ENCODE data around the gene PHF10.
"Not testable (repeated sequence)": the region's sequence is repeated elsewhere in the genome, so short reads cannot be mapped to it uniquely, and the experiment has no call there.

Gene PHF10

DNA sequence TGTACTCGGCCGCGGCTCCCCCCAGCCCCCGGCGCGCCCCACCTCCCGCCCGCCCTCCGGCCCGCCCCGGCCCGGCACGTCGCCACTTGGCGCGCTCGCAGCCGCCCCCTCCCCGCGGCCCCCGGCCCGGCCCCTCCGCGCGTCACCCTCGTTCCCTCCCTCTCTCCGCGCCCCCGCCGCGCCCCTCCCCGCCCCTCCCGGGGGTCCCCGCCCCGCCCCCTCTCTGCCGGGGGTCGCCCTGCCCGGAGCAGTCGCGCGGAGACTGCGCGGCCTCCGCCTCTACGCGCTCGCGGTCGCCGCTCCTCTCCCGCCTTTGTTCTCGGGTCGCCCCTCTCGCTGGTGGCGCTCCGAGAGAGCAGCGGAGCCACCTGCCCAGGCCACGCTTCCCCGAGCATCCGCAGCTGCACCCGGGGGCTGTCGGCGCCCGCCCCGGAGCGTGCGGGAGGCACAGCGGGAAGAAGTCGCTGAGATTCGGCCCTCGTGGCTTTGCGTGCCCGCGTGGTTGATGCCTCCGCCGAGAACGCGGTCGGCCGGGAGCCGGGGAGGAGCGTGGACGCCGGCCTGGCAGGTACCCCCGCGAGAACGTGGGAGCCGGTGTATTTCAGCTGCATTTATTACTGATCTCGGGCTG is at the start of gene PHF10:
Gene PHF10 (minus strand): TSS at position 7 of the 631 bp plus-strand sequence. CDS start 569 bp downstream, outside the sequence.
- DNase-seq = peak; percentile 35 to 48

GRCh38 chr6:169766921-169767736 is 42.8 kb upstream of the PHF10 start:
- DNase-seq = no peak

GRCh38 chr6:169766232-169766631 is 41.9 kb upstream of the PHF10 start:
- DNase-seq = no peak

DNA sequence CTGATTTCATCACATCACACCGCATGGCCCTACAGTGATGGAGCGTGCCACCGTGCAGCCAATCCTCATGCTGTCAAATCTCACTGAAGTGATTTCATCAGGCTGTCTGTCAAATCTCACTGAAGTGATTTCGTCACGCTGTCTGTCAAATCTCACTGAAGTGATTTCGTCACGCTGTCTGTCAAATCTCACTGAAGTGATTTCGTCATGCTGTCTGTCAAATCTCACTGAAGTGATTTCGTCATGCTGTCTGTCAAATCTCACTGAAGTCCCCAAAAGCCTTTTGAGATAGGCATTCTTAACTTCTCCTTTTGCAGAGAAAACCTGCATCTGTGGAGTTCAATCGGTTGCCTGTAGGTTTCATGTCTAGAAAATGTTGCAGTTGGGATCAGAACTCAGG is 41.5 kb upstream of the PHF10 start:
- not testable (repeated sequence) for DNase-seq

- DNase-seq = no peak
These were observed 39.6 kb upstream of the PHF10 start for GRCh38 chr6:169763881-169764280.

GRCh38 chr6:169763308-169763707 is 39.0 kb upstream of the PHF10 start:
- no peak for DNase-seq

DNA sequence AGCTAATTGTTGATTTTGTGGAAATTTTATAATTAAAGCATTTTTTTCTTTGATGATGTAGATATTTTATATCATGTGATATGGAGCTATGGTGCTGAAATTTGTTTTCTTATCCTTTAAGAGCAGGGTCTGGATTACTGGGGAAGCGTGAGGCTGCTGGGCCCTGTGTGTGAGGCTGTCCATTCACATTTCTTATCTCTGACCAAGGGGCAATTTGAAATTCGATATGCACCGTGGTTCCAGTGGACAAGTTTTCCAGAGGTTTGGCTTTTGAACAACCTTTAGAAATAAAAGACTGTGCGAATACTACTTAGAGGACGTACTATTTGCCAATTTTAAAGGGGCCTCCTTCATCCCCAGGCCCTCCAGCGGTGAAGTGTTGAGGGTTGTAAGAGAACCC is 30.9 kb upstream of the PHF10 start:
- DNase-seq = no peak

- DNase-seq = peak; percentile 25 to 40
These were observed 27.8 kb upstream of the PHF10 start for GRCh38 chr6:169752074-169752623.

DNA sequence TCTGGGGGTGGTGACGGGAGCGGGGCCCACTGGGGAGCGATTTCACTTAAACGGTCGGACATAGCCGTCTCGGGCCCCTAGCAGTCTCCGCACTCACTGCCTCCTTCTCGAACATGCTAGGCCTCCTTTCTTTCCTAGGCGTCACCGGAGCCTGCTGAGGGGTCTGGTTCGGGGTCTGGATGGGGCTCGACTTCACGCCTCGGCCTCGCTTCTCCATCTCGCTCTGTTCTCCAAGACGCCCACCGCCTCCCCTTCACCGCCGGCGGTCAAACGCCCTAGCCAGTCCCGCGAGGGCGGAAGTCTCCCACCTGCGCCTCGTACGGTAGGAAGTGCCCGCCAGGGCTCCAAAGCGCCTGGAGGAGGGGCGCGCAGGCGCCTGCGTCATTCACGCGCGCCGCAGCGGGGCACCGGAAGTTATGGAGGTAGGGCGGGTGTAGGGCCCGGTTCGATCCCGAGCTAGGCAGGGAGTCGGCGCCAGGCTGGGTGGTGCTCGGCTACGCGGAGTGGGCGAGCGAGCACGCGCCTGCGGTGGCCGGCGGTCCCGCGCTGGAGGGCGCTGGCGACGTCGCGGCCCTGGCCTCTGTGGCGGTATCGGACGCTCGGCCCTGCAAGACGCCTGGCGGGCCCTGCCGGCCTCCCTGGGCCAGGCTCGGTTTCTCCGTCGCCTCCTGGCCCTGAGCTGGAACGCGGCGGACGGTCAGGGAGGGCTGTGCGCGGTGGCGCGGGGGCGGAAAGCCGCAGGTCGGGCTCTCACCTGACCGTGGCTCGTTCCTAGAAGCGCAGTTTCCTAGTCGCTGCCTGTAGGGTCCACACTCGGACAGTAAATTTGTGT is 27.2 kb upstream of the PHF10 start, which contains the start of the genes DYNLT2 and ERMARD:
Gene DYNLT2 (minus strand): TSS at position 331 of the 832 bp plus-strand sequence. CDS start 114 bp downstream, at position 217.
Gene ERMARD (plus strand): TSS at position 381 of the 832 bp plus-strand sequence. CDS start 36 bp downstream, at position 417.
- peak; percentile 81 to 84 for DNase-seq

DNA sequence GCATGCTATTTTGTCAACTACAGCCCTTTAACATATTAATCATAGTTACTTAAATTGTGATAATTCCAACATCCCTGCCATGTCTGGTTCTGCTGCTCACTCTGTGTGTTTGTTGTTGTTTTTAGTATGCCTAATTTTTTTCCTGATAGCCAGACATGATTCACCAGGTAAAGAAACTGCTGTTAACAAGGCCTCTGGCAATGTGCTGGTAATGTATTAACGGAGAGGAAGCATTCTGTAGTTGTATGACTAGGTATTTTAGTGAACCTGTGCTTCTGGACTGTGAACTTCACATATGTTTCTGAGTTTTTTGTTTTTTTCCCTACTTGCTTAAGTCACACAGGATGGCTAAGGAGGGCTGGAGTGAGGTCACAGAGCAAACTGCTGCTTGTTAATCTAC is 22.3 kb upstream of the PHF10 start:
- no peak for DNase-seq

- no peak for DNase-seq
These were observed 21.1 kb upstream of the PHF10 start for GRCh38 chr6:169745405-169745804.

DNA sequence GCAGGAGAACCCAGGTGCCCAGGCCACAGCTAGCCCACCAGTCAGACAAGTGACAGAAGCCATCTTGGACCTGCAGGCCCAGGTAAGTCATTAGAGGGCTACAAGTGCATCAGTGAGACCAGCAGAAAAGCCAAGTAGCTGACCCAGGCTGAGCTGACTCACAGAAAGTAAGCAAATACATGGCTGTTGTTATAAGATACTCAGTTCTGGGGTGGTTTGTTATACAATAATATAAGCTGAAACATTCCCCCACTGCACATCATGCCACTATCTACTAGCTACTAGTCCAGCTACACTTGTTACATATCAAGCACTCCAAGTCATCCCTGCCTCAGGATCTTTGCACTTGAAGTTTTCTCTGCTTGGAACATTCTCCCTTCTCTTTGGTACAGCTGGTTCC is 17.0 kb upstream of the PHF10 start:
- DNase-seq = no peak

DNA sequence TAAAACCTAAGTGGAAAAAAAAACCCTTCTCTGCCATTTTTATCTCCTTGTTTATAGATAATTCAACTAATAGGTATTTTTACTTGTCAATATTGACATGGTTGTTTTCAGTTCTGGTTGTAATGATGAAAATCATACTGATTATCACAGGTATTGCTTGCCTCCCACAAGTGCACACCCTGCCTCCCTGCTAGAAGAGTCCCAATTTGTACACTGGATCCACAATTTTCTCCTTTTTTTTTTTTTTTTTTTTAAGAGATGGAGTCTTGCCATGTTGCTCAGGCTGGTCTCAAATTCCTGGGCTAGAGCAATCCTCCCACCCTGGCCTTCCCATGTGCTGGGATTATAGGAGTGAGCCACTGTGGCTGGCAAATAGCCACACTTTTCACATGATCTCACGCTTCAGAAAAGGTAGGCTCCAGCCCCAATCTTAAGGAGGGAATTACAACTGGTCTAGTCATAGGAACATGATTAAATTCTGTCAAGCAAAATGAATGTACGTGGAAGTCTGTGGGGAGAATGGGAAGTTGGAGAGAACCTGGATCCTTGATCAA is 14.8 kb upstream of the PHF10 start:
- DNase-seq = no peak

- DNase-seq = no peak
These were observed 14.1 kb upstream of the PHF10 start for GRCh38 chr6:169738204-169738975.

DNA sequence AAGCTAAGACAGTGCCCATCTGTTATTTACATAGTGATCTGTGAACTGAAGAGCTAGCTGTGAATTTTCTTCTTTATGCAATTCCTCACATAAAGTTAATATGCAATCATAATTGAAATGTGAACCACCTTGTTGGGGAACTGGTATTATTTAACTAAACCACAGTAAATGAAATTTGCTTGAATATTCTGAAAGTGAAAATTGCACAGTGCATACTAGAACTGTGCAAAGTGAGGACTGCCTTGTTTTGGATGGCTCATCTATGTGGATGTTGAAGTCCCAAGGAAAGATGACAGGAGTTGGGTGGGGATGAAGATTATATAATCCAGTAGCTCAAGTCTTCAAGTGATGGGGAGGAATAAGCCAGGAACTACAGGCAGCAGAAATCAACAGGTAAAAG is 5.7 kb upstream of the PHF10 start:
- DNase-seq = no peak

DNA sequence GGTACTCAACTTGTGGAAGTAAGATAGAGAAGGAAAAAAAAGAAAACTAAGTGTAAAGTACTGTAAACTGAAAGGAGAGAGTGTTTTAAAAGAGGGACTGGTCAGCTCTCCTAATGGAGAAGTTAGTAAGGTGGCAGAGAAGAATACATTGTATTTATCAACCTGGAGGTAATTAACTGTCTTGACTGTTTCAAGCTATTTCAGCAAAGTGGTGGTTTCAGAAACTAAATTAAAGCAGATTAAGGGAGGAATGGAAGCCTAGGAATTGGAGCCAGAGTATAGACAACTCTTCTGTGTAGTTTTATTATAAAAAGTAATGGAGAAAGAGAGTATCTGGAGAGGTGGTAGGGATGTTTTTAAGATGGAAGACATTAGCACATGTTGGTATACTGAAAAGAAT is 2.7 kb upstream of the PHF10 start:
- no peak for DNase-seq

- no peak for DNase-seq
These were observed 1.7 kb upstream of the PHF10 start for GRCh38 chr6:169726049-169726400.

- peak; percentile 48 to 54 for DNase-seq
These were observed 1.1 kb upstream of the PHF10 start for GRCh38 chr6:169725125-169726048.

DNA sequence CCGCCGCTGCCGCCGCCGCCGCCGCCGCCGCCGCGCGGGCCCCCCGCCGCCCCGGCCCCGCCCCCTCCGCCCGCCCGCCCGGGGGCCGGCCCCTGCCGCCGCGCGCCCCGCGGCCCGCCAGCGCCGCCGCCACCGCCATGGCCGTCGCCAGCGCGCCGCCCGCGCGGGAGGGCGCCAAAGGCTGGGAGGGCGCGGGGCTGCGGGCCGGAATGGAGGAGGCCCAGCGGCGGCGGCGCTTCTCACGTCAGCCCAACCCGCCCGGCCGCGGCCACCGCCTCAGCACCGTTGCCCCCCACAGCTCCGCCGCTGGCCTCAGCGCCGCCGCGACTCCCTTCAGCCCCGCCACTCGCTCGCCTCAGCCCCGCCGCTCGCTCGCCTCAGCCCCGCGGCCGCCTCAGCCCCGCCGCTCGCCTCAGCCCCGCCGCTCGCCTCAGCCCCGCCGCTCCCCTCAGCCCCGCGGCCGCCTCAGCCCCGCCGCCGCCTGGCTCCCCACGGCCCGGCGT is 258 bp downstream of the PHF10 start:
- no peak for DNase-seq

- peak; percentile 40 to 48 for DNase-seq
These were observed 945 bp downstream of the PHF10 start for GRCh38 chr6:169723200-169723909.
